Activated CD4-positive, alpha-beta memory T cell treated with anti-CD3 and anti-CD28 coated beads, Interleukin-2, amount 10 ng/mL, durations not matched to agents 7 days and 5 days (primary cell): ENCODE results near the gene SNUPN. TPM values are rescaled to one million over a fixed set of nuclear protein-coding genes. Genes with fewer than 3 reads are reported as not detected.

Experiments used
- CTCF ChIA-PET: fragments of 350-600 bp; sonication (Branson Sonifier 250); formaldehyde crosslinking; loops from one replicate; lab custom pipeline; 2021; ENCODE audit warnings: antibody characterized with exemption, inconsistent platforms; lab: Charles Lee
- POLR2A ChIA-PET: fragments of 350-600 bp; sonication (Branson Sonifier 250); formaldehyde crosslinking; loops from one replicate; lab custom pipeline; 2021; ENCODE audit warnings: antibody characterized with exemption; lab: Charles Lee
- DNase-seq: peaks from one replicate; pipeline ENCODE4 v3.0.0-alpha.2; 2020
- H3K27ac Mint-ChIP-seq: one replicate; pipeline ENCODE4 v1.8.0; 2021; ENCODE audit warnings: mild to moderate bottlenecking, mixed read lengths
- H3K27me3 Mint-ChIP-seq: one replicate; pipeline ENCODE4 v1.8.0; 2021; ENCODE audit warnings: mixed read lengths
- H3K36me3 Mint-ChIP-seq: one replicate; pipeline ENCODE4 v1.8.0; 2021; ENCODE audit warnings: low read depth, mixed read lengths
- H3K4me1 Mint-ChIP-seq: one replicate; pipeline ENCODE4 v1.8.0; 2021; ENCODE audit warnings: mixed read lengths
- H3K4me3 Mint-ChIP-seq: one replicate; pipeline ENCODE4 v1.8.0; 2021; ENCODE audit warnings: mild to moderate bottlenecking, mixed read lengths
- H3K9me3 Mint-ChIP-seq: one replicate; pipeline ENCODE4 v1.8.0; 2021; ENCODE audit warnings: mixed read lengths
- total RNA-seq, 2 experiments: library from RNA; stranded (reverse); gene quantifications; one replicate each; pipeline ENCODE4 v1.2.3, GENCODE V29; 2021

Gene SNUPN
- total RNA-seq, 2 experiments from 2014 or later, result 29.6 to 30.9 TPM

GRCh38 chr15:75606711-75607699 lies 18.5 kb downstream of the SNUPN start:
- ChIA-PET CTCF (interaction anchor here (0.7 to 3.3 kb wide), 9 partner anchors 10 to 154 kb away, joined by 3 to 27 read pairs (median 4); partner anchors contain the start of genes IMP3, PTPN9 and SNUPN), POLR2A (interaction anchor here (0.7 to 5.1 kb wide), 16 partner anchors 10 to 239 kb away, joined by 3 to 66 read pairs (median 8); partner anchors contain the start of genes IMP3, MAN2C1, PTPN9 and SIN3A)
- peak overlapping the region; percentile 98 for H3K27ac Mint-ChIP-seq
- H3K9me3 Mint-ChIP-seq, result no peaks in the 10 kb centered on the region
- no peaks in the 10 kb centered on the region for H3K27me3 Mint-ChIP-seq
- peak; percentile 70 for DNase-seq
- peaks cover 52% of the 10 kb centered on the region for H3K4me1 Mint-ChIP-seq
- peak overlapping the region; percentile 60 for H3K4me3 Mint-ChIP-seq
- peaks cover 57% of the 10 kb centered on the region for H3K36me3 Mint-ChIP-seq

- ChIA-PET POLR2A (interaction anchor here (0.8 to 5.1 kb wide), 10 partner anchors 9 to 153 kb away, joined by 3 to 66 read pairs (median 24); partner anchors contain the start of genes IMP3, PTPN9, SIN3A and SNUPN), CTCF (interaction anchor here (1.2 to 3.3 kb wide), 5 partner anchors 9 to 34 kb away, joined by 4 to 27 read pairs (median 14); partner anchors contain the start of genes IMP3, PTPN9 and SNUPN)
- peak overlapping the region; percentile 98 for H3K27ac Mint-ChIP-seq
- H3K9me3 Mint-ChIP-seq, result no peaks in the 10 kb centered on the region
- peak overlapping the region; percentile 60 for H3K4me3 Mint-ChIP-seq
- H3K27me3 Mint-ChIP-seq, result no peaks in the 10 kb centered on the region
- DNase-seq, result no peak
- peaks cover 62% of the 10 kb centered on the region for H3K36me3 Mint-ChIP-seq
- H3K4me1 Mint-ChIP-seq, result peaks cover 58% of the 10 kb centered on the region
These were observed 19.5 kb downstream of the SNUPN start for GRCh38 chr15:75606026-75606425.

GRCh38 chr15:75599401-75599800 lies 26.1 kb downstream of the SNUPN start:
- ChIA-PET POLR2A (interaction anchor here (1.2 to 7.4 kb wide), 6 partner anchors 8 to 147 kb away, joined by 3 to 83 read pairs (median 72); partner anchors contain the start of genes IMP3, PTPN9, SIN3A and SNUPN), CTCF (interaction anchor here (1.3 to 4.6 kb wide), 3 partner anchors 8 to 232 kb away, joined by 3 to 27 read pairs (median 27); partner anchors contain the start of gene IMP3)
- H3K4me3 Mint-ChIP-seq, result no peak overlapping the region
- no peaks in the 10 kb centered on the region for H3K9me3 Mint-ChIP-seq
- peaks cover 52% of the 10 kb centered on the region for H3K4me1 Mint-ChIP-seq
- H3K36me3 Mint-ChIP-seq, result peaks cover 68% of the 10 kb centered on the region
- peak overlapping the region; percentile 96 for H3K27ac Mint-ChIP-seq
- no peak for DNase-seq
- no peaks in the 10 kb centered on the region for H3K27me3 Mint-ChIP-seq

GRCh38 chr15:75598361-75598760 lies 27.2 kb downstream of the SNUPN start:
- Mint-ChIP-seq H3K27ac (peak overlapping the region; percentile 96), H3K4me1 (peaks cover 50% of the 10 kb centered on the region), H3K9me3 (no peaks in the 10 kb centered on the region), H3K27me3 (no peaks in the 10 kb centered on the region), H3K4me3 (peak overlapping the region; percentile 24), H3K36me3 (peaks cover 68% of the 10 kb centered on the region)
- ChIA-PET POLR2A (interaction anchor here (0.7 to 7.4 kb wide), 17 partner anchors 9 to 245 kb away, joined by 3 to 83 read pairs (median 6); partner anchors contain the start of genes IMP3, MAN2C1, PTPN9 and SIN3A), CTCF (interaction anchor here (0.7 to 4.6 kb wide), 12 partner anchors 9 to 231 kb away, joined by 3 to 29 read pairs (median 6); partner anchors contain the start of genes IMP3, PTPN9, SNUPN and SNX33)
- no peak for DNase-seq

GRCh38 chr15:75597667-75598341 lies 27.7 kb downstream of the SNUPN start:
- POLR2A ChIA-PET, result interaction anchor here (0.7 to 7.4 kb wide), 22 partner anchors 9 to 245 kb away, joined by 3 to 83 read pairs (median 5); partner anchors contain the start of genes IMP3, MAN2C1, PTPN9 and SIN3A
- peak; percentile 77 for DNase-seq
- H3K27me3 Mint-ChIP-seq, result no peaks in the 10 kb centered on the region
- CTCF ChIA-PET, result interaction anchor here (0.6 to 4.6 kb wide), 18 partner anchors 9 to 230 kb away, joined by 3 to 29 read pairs (median 4); partner anchors contain the start of genes IMP3, PTPN9, SNUPN and SNX33
- peaks cover 68% of the 10 kb centered on the region for H3K36me3 Mint-ChIP-seq
- peak overlapping the region; percentile 96 for H3K27ac Mint-ChIP-seq
- H3K9me3 Mint-ChIP-seq, result no peaks in the 10 kb centered on the region
- peaks cover 50% of the 10 kb centered on the region for H3K4me1 Mint-ChIP-seq
- H3K4me3 Mint-ChIP-seq, result peak overlapping the region; percentile 53

- no peaks in the 10 kb centered on the region for H3K9me3 Mint-ChIP-seq
- peaks cover 50% of the 10 kb centered on the region for H3K4me1 Mint-ChIP-seq
- H3K36me3 Mint-ChIP-seq, result peaks cover 71% of the 10 kb centered on the region
- H3K27me3 Mint-ChIP-seq, result no peaks in the 10 kb centered on the region
- DNase-seq, result no peak
- H3K4me3 Mint-ChIP-seq, result peak overlapping the region; percentile 18
- ChIA-PET CTCF (interaction anchor here (0.6 to 4.6 kb wide), 12 partner anchors 10 to 229 kb away, joined by 3 to 29 read pairs (median 7); partner anchors contain the start of genes IMP3, PTPN9, SNUPN and SNX33), POLR2A (interaction anchor here (0.9 to 7.4 kb wide), 17 partner anchors 8 to 246 kb away, joined by 3 to 83 read pairs (median 6); partner anchors contain the start of genes IMP3, MAN2C1, PTPN9 and SIN3A)
- H3K27ac Mint-ChIP-seq, result peak overlapping the region; percentile 96
These were observed 28.7 kb downstream of the SNUPN start for GRCh38 chr15:75596703-75597345.

GRCh38 chr15:75594276-75594675 lies 31.2 kb downstream of the SNUPN start:
- H3K4me1 Mint-ChIP-seq, result peaks cover 56% of the 10 kb centered on the region
- POLR2A ChIA-PET, result interaction anchor here (1.0 to 7.4 kb wide), 2 partner anchors 33 to 45 kb away, joined by 3 to 82 read pairs; partner anchors contain the start of genes IMP3 and SNUPN
- H3K36me3 Mint-ChIP-seq, result peaks cover 61% of the 10 kb centered on the region
- CTCF ChIA-PET, result no interaction called here
- H3K27me3 Mint-ChIP-seq, result no peaks in the 10 kb centered on the region
- H3K4me3 Mint-ChIP-seq, result no peak overlapping the region
- H3K9me3 Mint-ChIP-seq, result no peaks in the 10 kb centered on the region
- no peak for DNase-seq
- H3K27ac Mint-ChIP-seq, result no peak overlapping the region

GRCh38 chr15:75591655-75592364 lies 33.7 kb downstream of the SNUPN start:
- H3K4me1 Mint-ChIP-seq, result peaks cover 37% of the 10 kb centered on the region
- ChIA-PET POLR2A (interaction anchor here (0.9 to 2.7 kb wide), 5 partner anchors 9 to 48 kb away, joined by 3 to 12 read pairs (median 5); partner anchors contain the start of genes IMP3 and SNUPN), CTCF (interaction anchor here (0.7 to 1.8 kb wide), 3 partner anchors 10 to 15 kb away, joined by 3 to 6 read pairs (median 4); partner anchors contain the start of gene PTPN9)
- H3K27me3 Mint-ChIP-seq, result no peaks in the 10 kb centered on the region
- no peak overlapping the region for H3K4me3 Mint-ChIP-seq
- no peak overlapping the region for H3K27ac Mint-ChIP-seq
- no peak for DNase-seq
- no peaks in the 10 kb centered on the region for H3K9me3 Mint-ChIP-seq
- peaks cover 54% of the 10 kb centered on the region for H3K36me3 Mint-ChIP-seq

- Mint-ChIP-seq H3K27me3 (no peaks in the 10 kb centered on the region), H3K4me3 (no peak overlapping the region), H3K36me3 (peaks cover 46% of the 10 kb centered on the region), H3K4me1 (peaks cover 23% of the 10 kb centered on the region), H3K27ac (peak overlapping the region; percentile 17), H3K9me3 (no peaks in the 10 kb centered on the region)
- DNase-seq, result no peak
- ChIA-PET CTCF (interaction anchor here (1.7 to 1.8 kb wide), 2 partner anchors 9 to 11 kb away, joined by 5 to 6 read pairs; partner anchors contain the start of gene PTPN9), POLR2A (interaction anchor here (0.7 to 2.7 kb wide), 4 partner anchors 11 to 50 kb away, joined by 3 to 12 read pairs (median 8); partner anchors contain the start of genes IMP3, PTPN9 and SNUPN)
These were observed 35.3 kb downstream of the SNUPN start for GRCh38 chr15:75590239-75590638.

- CTCF ChIA-PET, result interaction anchor here (1.2 to 1.7 kb wide), 2 partner anchors 10 to 37 kb away, joined by 3 to 5 read pairs; partner anchors contain the start of genes PTPN9 and SNUPN
- POLR2A ChIA-PET, result interaction anchor here (1.6 kb wide), 1 partner anchor 9 kb away, joined by 5 read pairs; no protein-coding TSS in a partner anchor
- Mint-ChIP-seq H3K36me3 (peaks cover 37% of the 10 kb centered on the region), H3K9me3 (no peaks in the 10 kb centered on the region), H3K27me3 (no peaks in the 10 kb centered on the region), H3K27ac (no peak overlapping the region), H3K4me3 (no peak overlapping the region), H3K4me1 (peaks cover 23% of the 10 kb centered on the region)
- DNase-seq, result no peak
These were observed 36.5 kb downstream of the SNUPN start for GRCh38 chr15:75589071-75589470.
